Neutrophil (primary cell): ENCODE data around the gene DNAI1.

Experiments used
- H3K27ac ChIP-seq: fragments of 200-600 bp; sonication (generic); 2 replicates; pipeline ENCODE4 v1.5.1; 2016; ENCODE audit warnings: mild to moderate bottlenecking, moderate library complexity
- H3K27me3 ChIP-seq: fragments of 200-600 bp; sonication (generic); 2 replicates; pipeline ENCODE4 v1.6.0; 2016; ENCODE audit warnings: mild to moderate bottlenecking
- H3K36me3 ChIP-seq: fragments of 200-600 bp; sonication (generic); 2 replicates; pipeline ENCODE4 v1.5.1; 2017
- H3K4me1 ChIP-seq, 2 experiments: fragments of 200-600 bp in 1 of 2; sonication (generic) in 1 of 2; 1 replicate in 1 of 2; 2 replicates in 1 of 2; pipeline versions ENCODE4 v1.5.1 to v1.6.1; 2013 to 2016; ENCODE audit warnings: low read depth in 1 of 2, low read length in 1 of 2, mild to moderate bottlenecking in 1 of 2, moderate library complexity in 1 of 2; ENCODE audit not compliant: control insufficient read depth in 1 of 2, insufficient read depth in 1 of 2
- H3K4me3 ChIP-seq, 2 experiments: fragments of 200-600 bp in 1 of 2; sonication (generic) in 1 of 2; 1 replicate in 1 of 2; 2 replicates in 1 of 2; pipeline ENCODE4 v1.5.1; 2013 to 2016; ENCODE audit warnings: low read depth in 1 of 2, low read length in 1 of 2, mild to moderate bottlenecking in 1 of 2, moderate library complexity in 1 of 2
- H3K9me3 ChIP-seq: fragments of 200-600 bp; sonication (generic); 2 replicates; pipeline ENCODE4 v1.5.1; 2016
- CTCF ChIP-seq: fragments of 200-600 bp; sonication (generic); IDR thresholded peaks from 2 replicates; pipeline ENCODE4 v1.5.1; 2016; ENCODE audit warnings: antibody characterized with exemption

The DNAI1 gene

DNA sequence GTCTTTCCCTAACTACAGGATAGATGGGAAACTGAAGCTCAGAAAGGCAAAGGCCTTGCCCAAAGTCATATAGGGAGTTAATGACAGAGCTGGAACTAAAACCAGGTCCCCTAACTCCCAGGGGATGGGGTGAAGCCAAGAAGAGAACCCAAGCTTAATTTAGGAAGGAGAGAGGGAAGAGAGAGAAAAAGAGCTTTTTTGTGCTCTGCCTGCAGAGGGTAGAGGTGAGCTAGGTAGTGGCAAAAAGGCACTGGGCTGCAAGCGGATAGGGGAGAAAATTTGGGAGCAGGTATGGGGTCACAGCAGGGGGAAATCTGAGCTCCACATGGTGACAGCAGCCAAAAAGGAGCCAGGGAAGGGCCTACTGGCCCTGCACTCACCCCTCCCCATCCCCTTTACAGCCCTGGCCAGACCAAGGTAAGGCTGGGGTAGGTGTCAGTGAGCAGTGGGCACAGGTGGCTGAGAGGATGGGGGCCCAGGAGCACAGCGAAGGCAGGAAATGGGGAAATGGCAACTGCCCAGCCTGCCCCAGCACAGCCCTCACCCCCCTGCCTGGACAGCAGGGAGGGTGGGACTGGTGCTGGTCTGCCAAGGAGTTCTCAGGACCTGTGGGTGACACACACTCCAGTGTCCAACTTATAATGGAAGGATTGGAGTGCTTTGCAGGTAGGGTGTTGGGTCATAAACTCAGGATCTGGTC, 60.9 kb downstream of the DNAI1 start:
- H3K36me3 ChIP-seq = no peaks in the 10 kb centered on the region
- H3K4me3 ChIP-seq = no peak overlapping the region
- TF ChIP-seq CTCF = no peak
- H3K27ac ChIP-seq = no peak overlapping the region
- peaks cover 66% of the 10 kb centered on the region for H3K27me3 ChIP-seq
- peaks cover 3 to 11% of the 10 kb centered on the region in 2 experiments for H3K4me1 ChIP-seq
- H3K9me3 ChIP-seq = no peaks in the 10 kb centered on the region

DNA sequence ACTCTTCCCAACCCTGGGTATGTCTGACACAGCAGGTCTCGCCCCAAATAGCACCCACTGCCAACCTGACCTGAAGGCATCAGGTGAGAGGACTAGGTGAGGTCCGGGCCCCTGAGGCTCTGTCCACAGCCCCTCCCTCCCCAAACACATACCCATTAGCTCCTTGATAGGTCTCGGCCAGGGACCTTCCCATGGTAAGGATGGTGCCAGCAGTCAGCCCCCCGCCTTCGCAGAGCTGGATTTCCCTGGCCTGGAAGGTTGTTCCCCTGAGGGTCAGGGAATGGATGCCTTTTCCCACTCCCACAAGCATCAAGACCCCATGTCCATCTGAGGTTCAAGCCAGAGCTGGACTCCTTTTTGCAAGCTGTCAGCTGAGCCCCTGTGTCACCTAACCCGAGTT, 61.5 kb downstream of the DNAI1 start:
- H3K9me3 ChIP-seq = no peaks in the 10 kb centered on the region
- no peak for TF ChIP-seq CTCF
- H3K4me3 ChIP-seq = no peak overlapping the region
- peaks cover 72% of the 10 kb centered on the region for H3K27me3 ChIP-seq
- H3K36me3 ChIP-seq = no peaks in the 10 kb centered on the region
- H3K27ac ChIP-seq = no peak overlapping the region
- H3K4me1 ChIP-seq = peaks cover 3 to 11% of the 10 kb centered on the region in 2 experiments

GRCh38 chr9:34520505-34521385, 62.1 kb downstream of the DNAI1 start:
- TF ChIP-seq CTCF = no peak
- Histone ChIP-seq H3K4me3 (no peak overlapping the region), H3K27ac (no peak overlapping the region)

GRCh38 chr9:34521406-34522045, 62.9 kb downstream of the DNAI1 start:
- Histone ChIP-seq H3K36me3 (no peaks in the 10 kb centered on the region), H3K4me3 (no peak overlapping the region), H3K4me1 (peaks cover 3 to 11% of the 10 kb centered on the region in 2 experiments), H3K27me3 (peaks cover 84% of the 10 kb centered on the region), H3K27ac (no peak overlapping the region), H3K9me3 (no peaks in the 10 kb centered on the region)
- TF ChIP-seq CTCF = no peak

More at GRCh38 chr9:34520505-34521385, 62.1 kb downstream of the DNAI1 start:
- Histone ChIP-seq H3K27me3 (peaks cover 78% of the 10 kb centered on the region), H3K4me1 (peaks cover 3 to 11% of the 10 kb centered on the region in 2 experiments), H3K9me3 (no peaks in the 10 kb centered on the region), H3K36me3 (no peaks in the 10 kb centered on the region)

DNA sequence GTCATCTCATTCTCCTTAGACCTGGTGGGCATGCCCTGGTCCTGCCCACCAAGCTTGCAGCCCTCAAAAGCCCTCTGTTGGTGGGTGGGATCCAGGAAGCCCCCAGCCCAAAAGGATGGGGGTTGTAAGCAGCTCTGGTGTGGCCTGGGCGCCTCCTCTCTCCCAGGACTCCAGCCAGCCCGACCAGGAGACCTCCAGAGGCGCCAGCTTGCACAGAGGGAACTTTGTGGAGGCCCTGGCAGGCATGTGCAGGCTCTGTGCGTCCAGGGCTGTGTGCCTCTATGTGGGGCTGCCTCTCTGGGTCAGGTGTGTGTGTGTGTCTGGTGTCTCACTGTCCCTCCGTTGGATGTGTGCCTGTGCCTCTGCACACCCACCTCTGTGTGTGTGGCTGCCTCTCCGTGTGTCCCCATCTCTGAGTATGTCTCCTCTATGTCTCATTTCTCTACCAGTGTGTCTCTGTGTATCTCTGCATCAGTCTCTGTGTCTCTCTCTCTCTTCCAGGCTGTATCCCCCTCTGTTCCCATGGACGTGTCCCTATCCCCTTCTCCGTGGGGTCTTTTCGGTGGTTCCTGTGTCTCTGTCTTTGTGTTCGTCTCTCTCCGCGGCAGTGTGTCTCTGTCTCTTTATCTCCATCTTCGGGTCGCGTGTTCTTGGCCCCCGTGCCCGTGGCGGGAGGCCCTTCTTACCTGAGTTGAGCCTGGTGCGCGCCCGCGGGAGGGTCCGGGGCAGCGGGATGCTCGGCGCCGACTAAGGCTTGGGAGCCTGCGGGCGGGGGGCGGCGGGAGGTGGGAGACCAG, 63.7 kb downstream of the DNAI1 start:
- H3K9me3 ChIP-seq = no peaks in the 10 kb centered on the region
- H3K4me3 ChIP-seq = peak overlapping the region in 1 of 2 experiments; percentile 32
- H3K4me1 ChIP-seq = peaks cover 3 to 11% of the 10 kb centered on the region in 2 experiments
- peaks cover 80% of the 10 kb centered on the region for H3K27me3 ChIP-seq
- TF ChIP-seq CTCF = no peak
- peak overlapping the region; percentile 10 for H3K27ac ChIP-seq
- H3K36me3 ChIP-seq = no peaks in the 10 kb centered on the region
